GM12865 (cell line): ENCODE measurements around the gene NPW.

Experiments
- DNase-seq: peaks from one replicate; pipeline ENCODE4 v3.0.0; 2010; ENCODE audit warnings: low read depth
- H3K4me3 ChIP-seq: 2 replicates; pipeline ENCODE4 v1.5.1; 2011; ENCODE audit warnings: mild to moderate bottlenecking, low read depth, low read length, control low read depth
- TF ChIP-seq, protein P1 (sequence below): IDR thresholded peaks from 2 replicates; pipeline ENCODE4 v1.5.1; 2011; ENCODE audit warnings: low read length, control low read depth, low read depth, inconsistent platforms; ENCODE audit not compliant: insufficient read depth; ENCODE audit errors: missing control alignments

The NPW gene

DNA sequence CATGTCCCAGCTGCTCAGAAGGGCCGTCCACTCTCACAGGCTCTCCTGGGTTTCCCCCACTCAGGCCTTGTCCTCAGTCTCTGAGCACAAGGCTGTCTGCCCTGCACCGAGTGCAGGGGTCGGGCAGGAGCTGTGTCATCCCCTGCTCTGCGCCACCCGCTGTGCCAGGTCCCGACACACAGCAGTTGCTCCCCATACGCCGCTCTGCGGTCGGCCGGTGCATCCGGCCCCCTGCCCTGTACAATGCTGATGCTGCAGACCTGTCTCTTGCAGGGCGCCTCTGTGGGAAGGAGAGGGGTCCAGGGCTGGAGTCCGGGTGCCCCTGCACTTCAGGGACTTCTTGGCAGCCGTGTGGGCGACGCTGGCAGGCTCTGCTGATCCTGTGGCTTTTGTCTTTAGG lies 34.3 kb downstream of the NPW start:
- H3K4me3 ChIP-seq: no peak overlapping the region
- TF ChIP-seq, protein P1, sequence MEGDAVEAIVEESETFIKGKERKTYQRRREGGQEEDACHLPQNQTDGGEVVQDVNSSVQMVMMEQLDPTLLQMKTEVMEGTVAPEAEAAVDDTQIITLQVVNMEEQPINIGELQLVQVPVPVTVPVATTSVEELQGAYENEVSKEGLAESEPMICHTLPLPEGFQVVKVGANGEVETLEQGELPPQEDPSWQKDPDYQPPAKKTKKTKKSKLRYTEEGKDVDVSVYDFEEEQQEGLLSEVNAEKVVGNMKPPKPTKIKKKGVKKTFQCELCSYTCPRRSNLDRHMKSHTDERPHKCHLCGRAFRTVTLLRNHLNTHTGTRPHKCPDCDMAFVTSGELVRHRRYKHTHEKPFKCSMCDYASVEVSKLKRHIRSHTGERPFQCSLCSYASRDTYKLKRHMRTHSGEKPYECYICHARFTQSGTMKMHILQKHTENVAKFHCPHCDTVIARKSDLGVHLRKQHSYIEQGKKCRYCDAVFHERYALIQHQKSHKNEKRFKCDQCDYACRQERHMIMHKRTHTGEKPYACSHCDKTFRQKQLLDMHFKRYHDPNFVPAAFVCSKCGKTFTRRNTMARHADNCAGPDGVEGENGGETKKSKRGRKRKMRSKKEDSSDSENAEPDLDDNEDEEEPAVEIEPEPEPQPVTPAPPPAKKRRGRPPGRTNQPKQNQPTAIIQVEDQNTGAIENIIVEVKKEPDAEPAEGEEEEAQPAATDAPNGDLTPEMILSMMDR: no peak
- no peak for DNase-seq

DNA sequence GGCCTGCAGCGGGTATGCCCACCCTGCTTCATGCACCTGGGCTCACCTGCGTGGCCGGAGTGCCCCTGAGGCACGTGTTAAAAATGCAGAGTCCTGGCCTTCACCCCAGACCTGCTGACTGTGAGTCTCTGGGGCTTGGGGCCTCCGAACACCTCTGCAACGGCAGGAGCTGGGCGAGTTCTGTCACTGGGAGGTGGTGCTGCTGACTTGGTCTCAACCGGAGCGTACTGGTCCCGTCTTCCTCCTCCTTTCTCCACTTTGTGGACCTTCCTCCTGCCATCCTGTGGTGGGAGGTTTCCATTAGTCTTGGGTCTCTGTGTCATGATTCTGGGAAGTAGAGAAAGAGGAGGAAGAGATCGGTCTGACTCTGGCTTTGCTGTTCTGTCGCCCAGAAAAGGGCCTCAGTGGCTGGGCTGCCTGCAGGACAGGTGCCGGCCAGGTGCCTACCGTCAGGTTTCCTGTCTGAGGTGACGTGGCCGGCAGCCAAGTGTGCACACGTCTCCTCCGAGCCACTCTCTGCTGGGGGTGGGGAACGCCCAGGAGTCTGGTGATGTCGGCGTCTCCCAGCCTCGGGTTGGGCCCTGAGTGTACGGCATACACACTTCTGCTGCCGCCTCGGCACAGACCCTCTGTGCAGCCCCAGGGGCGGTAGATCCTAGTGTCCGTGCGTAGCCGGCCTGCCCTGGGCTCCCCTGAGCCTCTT lies 35.1 kb downstream of the NPW start:
- TF ChIP-seq, protein P1: no peak
- no peak overlapping the region for H3K4me3 ChIP-seq
- DNase-seq: no peak

DNA sequence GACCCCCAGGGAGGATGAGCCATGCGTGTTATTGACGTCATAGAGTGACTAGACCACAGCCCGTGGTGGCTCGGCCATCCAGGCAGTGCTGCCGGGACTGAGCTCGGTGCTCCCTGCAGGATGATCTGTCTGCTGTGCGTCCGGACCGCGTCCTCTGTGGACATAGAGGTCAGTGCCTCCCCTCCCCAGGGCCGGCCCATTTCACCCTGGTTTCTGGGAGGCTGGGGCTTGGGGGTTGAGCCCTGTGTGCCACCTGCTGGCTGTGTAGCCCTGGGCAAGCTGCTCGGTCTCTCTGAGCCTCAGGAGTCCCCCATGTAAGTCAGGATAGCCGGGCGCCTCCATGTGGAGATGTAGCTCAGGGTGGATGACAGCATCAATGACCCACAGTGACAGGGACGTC lies 36.5 kb downstream of the NPW start:
- TF ChIP-seq, protein P1: no peak
- no peak overlapping the region for H3K4me3 ChIP-seq
- peak; percentile 16 for DNase-seq

GRCh38 chr16:2056681-2057407 lies 37.3 kb downstream of the NPW start:
- no peak for DNase-seq
- H3K4me3 ChIP-seq: no peak overlapping the region
- TF ChIP-seq, protein P1: no peak

- TF ChIP-seq, protein P1: no peak
- H3K4me3 ChIP-seq: no peak overlapping the region
- DNase-seq: no peak
These were observed 37.9 kb downstream of the NPW start for GRCh38 chr16:2057438-2057837.

GRCh38 chr16:2058420-2058819 lies 38.8 kb downstream of the NPW start:
- TF ChIP-seq, protein P1: no peak
- H3K4me3 ChIP-seq: no peak overlapping the region
- no peak for DNase-seq

DNA sequence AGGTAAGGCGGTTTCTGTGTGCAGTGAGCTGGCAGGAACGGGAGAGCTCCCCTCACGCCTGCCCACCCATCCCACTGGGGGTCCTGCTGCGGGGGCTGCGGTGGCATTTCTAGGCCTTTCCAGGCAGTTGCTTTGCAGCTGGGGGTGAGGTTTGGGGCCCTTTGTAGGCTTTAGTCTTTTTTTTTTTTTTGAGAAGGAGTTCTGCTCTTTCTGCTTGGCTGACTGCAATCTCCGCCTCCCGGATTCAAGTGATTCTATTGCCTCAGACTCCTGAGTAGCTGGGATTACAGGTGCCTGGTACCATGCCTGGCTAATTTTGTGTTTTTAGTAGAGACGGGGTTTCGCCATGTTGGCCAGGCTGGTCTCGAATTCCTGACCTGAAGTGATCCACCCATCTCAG lies 39.3 kb downstream of the NPW start:
- no peak for DNase-seq
- H3K4me3 ChIP-seq: no peak overlapping the region
- TF ChIP-seq, protein P1: no peak
